CD4-positive, CD25-positive, alpha-beta regulatory T cell (primary cell): ENCODE results near the gene CNTNAP2. TPM values are rescaled to one million over a fixed set of nuclear protein-coding genes. Genes with fewer than 3 reads are reported as not detected.

Source experiments
- ATAC-seq, 2 donors: fragments of 150-1000 bp; cut with Tn5 transposase; one replicate each; pipeline ENCODE4 v1.10.0; 2021; ENCODE audit warnings: low read depth in 2 of 2, moderate number of reproducible peaks in 2 of 2, moderate library complexity in 1 of 2
- DNase-seq, 3 donors: peaks; one replicate each; pipeline versions ENCODE4 v3.0.0 to v3.0.0-alpha.2; 2012 to 2022; ENCODE audit warnings: mixed read lengths in 1 of 3
- H3K27ac ChIP-seq: one replicate; pipeline ENCODE4 v1.7.0; 2013; ENCODE audit warnings: mild to moderate bottlenecking, low read length; ENCODE audit not compliant: insufficient read depth, poor library complexity, severe bottlenecking
- H3K27me3 ChIP-seq: one replicate; pipeline ENCODE4 v1.7.0; 2013; ENCODE audit warnings: low read length; ENCODE audit not compliant: control insufficient read depth, insufficient read depth
- H3K36me3 ChIP-seq: one replicate; pipeline ENCODE4 v1.7.0; 2013; ENCODE audit warnings: mild to moderate bottlenecking, low read length, moderate library complexity; ENCODE audit not compliant: control insufficient read depth, insufficient read depth
- H3K4me1 ChIP-seq: 2 replicates; pipeline ENCODE4 v1.7.0; 2013; ENCODE audit warnings: mild to moderate bottlenecking, low read length; ENCODE audit not compliant: insufficient read depth, control insufficient read depth, poor library complexity, severe bottlenecking
- H3K4me3 ChIP-seq: one replicate; pipeline ENCODE4 v1.7.0; 2013; ENCODE audit warnings: low read depth, mild to moderate bottlenecking, low read length, moderate library complexity
- H3K9me3 ChIP-seq, 2 experiments: 1 replicate in 1 of 2; 2 replicates in 1 of 2; pipeline ENCODE4 v1.7.0; 2013; ENCODE audit warnings: low read length in 2 of 2, mild to moderate bottlenecking in 1 of 2, moderate library complexity in 1 of 2; ENCODE audit not compliant: control insufficient read depth in 2 of 2
- H3K27ac Mint-ChIP-seq, 3 donors: one replicate each; pipeline ENCODE4 v1.8.0; 2020 to 2022; ENCODE audit warnings: mild to moderate bottlenecking in 3 of 3, mixed read lengths in 3 of 3, moderate library complexity in 2 of 3
- H3K27me3 Mint-ChIP-seq: one replicate; pipeline ENCODE4 v1.8.0; 2022; ENCODE audit warnings: mild to moderate bottlenecking, mixed read lengths
- H3K36me3 Mint-ChIP-seq: one replicate; pipeline ENCODE4 v1.8.0; 2020; ENCODE audit warnings: mixed read lengths
- H3K4me1 Mint-ChIP-seq, 4 donors: one replicate each; pipeline ENCODE4 v1.8.0; 2020 to 2022; ENCODE audit warnings: mixed read lengths in 4 of 4, mild to moderate bottlenecking in 1 of 4
- H3K4me3 Mint-ChIP-seq, 4 donors: one replicate each; pipeline ENCODE4 v1.8.0; 2020 to 2022; ENCODE audit warnings: mild to moderate bottlenecking in 4 of 4, mixed read lengths in 4 of 4, moderate library complexity in 3 of 4
- H3K9me3 Mint-ChIP-seq, 7 donors: one replicate each; pipeline ENCODE4 v1.8.0; 2020 to 2022; ENCODE audit warnings: mixed read lengths in 7 of 7, mild to moderate bottlenecking in 3 of 7, moderate library complexity in 2 of 7
- polyA plus RNA-seq, 4 donors: library from polyadenylated mRNA; unstranded; fragments of 300-500 nt; fragmentation: Illumina TruSeq; gene quantifications; one replicate each; pipeline ENCODE4 v1.2.3, GENCODE V29; 2021
- total RNA-seq: library from RNA; stranded (reverse); gene quantifications from one replicate; pipeline ENCODE4 v1.2.3, GENCODE V29; 2022

Gene CNTNAP2
- total and polyA plus RNA-seq, 5 donors from 2014 or later: 0.02 to 0.15 TPM; not detected in 3

- Histone ChIP-seq H3K9me3 (no peaks in the 10 kb centered on the region), H3K36me3 (no peaks in the 10 kb centered on the region), H3K4me3 (no peak overlapping the region), H3K27me3 (no peaks in the 10 kb centered on the region), H3K4me1 (no peaks in the 10 kb centered on the region), H3K27ac (no peak overlapping the region)
- Mint-ChIP-seq H3K27ac (no peak overlapping the region), H3K4me3 (no peak overlapping the region), H3K27me3 (no peaks in the 10 kb centered on the region), H3K4me1 (no peaks in the 10 kb centered on the region), H3K9me3 (peaks cover 0 to 6% (median 3%) of the 10 kb centered on the region in 7 donors), H3K36me3 (no peaks in the 10 kb centered on the region)
- DNase-seq: no peak
- no peak for ATAC-seq
Measured at GRCh38 chr7:147681530-147681929, 1564.9 kb downstream of the CNTNAP2 start.

DNA sequence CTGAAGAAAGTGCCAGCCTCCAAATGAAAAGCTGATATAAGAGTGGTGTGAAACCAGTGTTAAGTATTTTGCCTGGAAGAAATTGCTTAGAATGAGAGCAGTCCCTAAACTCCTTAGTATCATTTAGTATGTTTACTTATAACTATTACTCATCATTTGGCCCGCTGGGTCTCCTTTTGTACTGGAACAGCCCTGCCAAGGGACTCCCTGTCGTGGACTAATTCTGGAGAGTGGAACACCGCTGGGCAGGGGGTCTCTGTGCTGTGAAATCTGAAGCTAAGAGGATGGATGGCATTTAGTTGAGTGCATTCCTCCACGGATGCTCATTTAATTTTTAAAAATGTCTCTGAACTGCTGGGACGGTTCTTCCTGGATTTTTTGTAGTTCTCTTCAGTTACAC, 1584.1 kb downstream of the CNTNAP2 start:
- ATAC-seq (no peak), DNase-seq (no peak)
- Histone ChIP-seq H3K27me3 (no peaks in the 10 kb centered on the region), H3K9me3 (no peaks in the 10 kb centered on the region), H3K4me1 (no peaks in the 10 kb centered on the region), H3K4me3 (no peak overlapping the region), H3K27ac (no peak overlapping the region), H3K36me3 (no peaks in the 10 kb centered on the region)
- Mint-ChIP-seq H3K27ac (no peak overlapping the region), H3K27me3 (no peaks in the 10 kb centered on the region), H3K4me1 (no peaks in the 10 kb centered on the region), H3K9me3 (peaks cover 2 to 16% (median 5%) of the 10 kb centered on the region in 7 donors), H3K36me3 (no peaks in the 10 kb centered on the region), H3K4me3 (no peak overlapping the region)

- no peak overlapping the region for H3K27ac Mint-ChIP-seq
- Histone ChIP-seq H3K4me1 (no peaks in the 10 kb centered on the region), H3K9me3 (peaks cover 0 to 15% of the 10 kb centered on the region in 2 experiments), H3K36me3 (no peaks in the 10 kb centered on the region), H3K27me3 (no peaks in the 10 kb centered on the region), H3K4me3 (no peak overlapping the region), H3K27ac (no peak overlapping the region)
- no peak overlapping the region for H3K4me3 Mint-ChIP-seq
- H3K27me3 Mint-ChIP-seq: no peaks in the 10 kb centered on the region
- H3K36me3 Mint-ChIP-seq: no peaks in the 10 kb centered on the region
- no peaks in the 10 kb centered on the region for H3K4me1 Mint-ChIP-seq
- DNase-seq: no peak
- peaks cover 6 to 23% (median 13%) of the 10 kb centered on the region in 7 donors for H3K9me3 Mint-ChIP-seq
- no peak for ATAC-seq
Measured at GRCh38 chr7:147707926-147708325, 1591.3 kb downstream of the CNTNAP2 start.

GRCh38 chr7:147708871-147709270, 1592.3 kb downstream of the CNTNAP2 start:
- H3K4me1 Mint-ChIP-seq: no peaks in the 10 kb centered on the region
- H3K27ac ChIP-seq: no peak overlapping the region
- H3K36me3 ChIP-seq: no peaks in the 10 kb centered on the region
- H3K27me3 ChIP-seq: no peaks in the 10 kb centered on the region
- no peaks in the 10 kb centered on the region for H3K27me3 Mint-ChIP-seq
- no peaks in the 10 kb centered on the region for H3K4me1 ChIP-seq
- no peak overlapping the region for H3K4me3 ChIP-seq
- no peak for ATAC-seq
- H3K4me3 Mint-ChIP-seq: no peak overlapping the region
- no peak for DNase-seq
- H3K9me3 ChIP-seq: peaks cover 0 to 15% of the 10 kb centered on the region in 2 experiments
- peaks cover 7 to 24% (median 12%) of the 10 kb centered on the region in 7 donors for H3K9me3 Mint-ChIP-seq
- no peaks in the 10 kb centered on the region for H3K36me3 Mint-ChIP-seq
- peak overlapping the region in 1 of 3 donors; percentile 53 for H3K27ac Mint-ChIP-seq

GRCh38 chr7:147711447-147711846, 1594.8 kb downstream of the CNTNAP2 start:
- Mint-ChIP-seq H3K4me3 (no peak overlapping the region), H3K4me1 (no peaks in the 10 kb centered on the region), H3K36me3 (no peaks in the 10 kb centered on the region), H3K27ac (no peak overlapping the region), H3K27me3 (no peaks in the 10 kb centered on the region), H3K9me3 (peaks cover 6 to 22% (median 8%) of the 10 kb centered on the region in 7 donors)
- H3K27me3 ChIP-seq: no peaks in the 10 kb centered on the region
- no peak overlapping the region for H3K4me3 ChIP-seq
- ATAC-seq (no peak), DNase-seq (no peak)
- no peaks in the 10 kb centered on the region for H3K4me1 ChIP-seq
- no peak overlapping the region for H3K27ac ChIP-seq
- H3K9me3 ChIP-seq: peaks cover 0 to 15% of the 10 kb centered on the region in 2 experiments
- no peaks in the 10 kb centered on the region for H3K36me3 ChIP-seq

DNA sequence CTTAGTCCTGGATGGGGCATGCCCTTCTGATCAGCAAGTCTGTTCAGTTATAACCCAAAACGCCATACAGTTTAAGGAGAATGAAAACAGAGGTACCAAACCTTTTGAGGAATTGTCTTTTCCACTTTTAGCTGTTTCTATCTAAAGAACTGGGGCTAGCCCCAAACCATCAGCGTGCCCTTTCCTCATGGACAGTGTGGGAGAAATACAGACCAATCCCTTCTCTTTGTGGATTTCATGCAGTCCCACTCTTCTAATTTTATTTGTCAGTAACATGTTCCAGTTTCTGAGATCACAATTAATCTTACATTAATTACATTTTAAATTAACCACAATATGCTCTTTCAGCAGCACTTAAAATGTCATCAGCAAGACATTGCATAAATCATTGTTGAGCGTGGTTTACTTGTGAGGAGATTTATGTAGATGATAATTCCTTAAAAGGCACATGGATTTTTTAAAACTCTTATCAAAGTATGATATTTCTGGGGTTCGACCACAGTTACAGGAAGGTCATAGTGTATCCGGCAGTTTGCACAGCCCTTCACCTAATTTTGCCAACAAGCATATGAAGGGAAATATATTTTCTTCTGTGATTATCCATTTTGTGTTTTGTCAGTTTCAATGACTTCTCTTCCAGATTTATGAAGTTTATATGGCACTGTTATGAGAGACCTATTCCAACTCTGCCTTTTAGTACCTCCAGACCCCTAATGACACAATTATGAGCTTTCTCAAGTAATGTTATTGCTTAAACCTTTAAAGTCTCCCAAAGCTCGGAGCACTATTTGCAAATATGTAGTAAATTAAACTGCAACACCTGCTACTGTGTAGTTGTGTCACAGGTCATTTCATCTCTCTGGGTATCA, 1605.6 kb downstream of the CNTNAP2 start:
- Histone ChIP-seq H3K27me3 (no peaks in the 10 kb centered on the region), H3K36me3 (no peaks in the 10 kb centered on the region), H3K4me3 (no peak overlapping the region), H3K4me1 (no peaks in the 10 kb centered on the region), H3K9me3 (peaks cover 0 to 2% of the 10 kb centered on the region in 2 experiments), H3K27ac (no peak overlapping the region)
- ATAC-seq (no peak), DNase-seq (no peak)
- no peak overlapping the region for H3K4me3 Mint-ChIP-seq
- H3K9me3 Mint-ChIP-seq: peaks cover 0 to 6% (median 4%) of the 10 kb centered on the region in 7 donors
- H3K4me1 Mint-ChIP-seq: no peaks in the 10 kb centered on the region
- H3K27me3 Mint-ChIP-seq: no peaks in the 10 kb centered on the region
- no peak overlapping the region for H3K27ac Mint-ChIP-seq
- H3K36me3 Mint-ChIP-seq: no peaks in the 10 kb centered on the region

DNA sequence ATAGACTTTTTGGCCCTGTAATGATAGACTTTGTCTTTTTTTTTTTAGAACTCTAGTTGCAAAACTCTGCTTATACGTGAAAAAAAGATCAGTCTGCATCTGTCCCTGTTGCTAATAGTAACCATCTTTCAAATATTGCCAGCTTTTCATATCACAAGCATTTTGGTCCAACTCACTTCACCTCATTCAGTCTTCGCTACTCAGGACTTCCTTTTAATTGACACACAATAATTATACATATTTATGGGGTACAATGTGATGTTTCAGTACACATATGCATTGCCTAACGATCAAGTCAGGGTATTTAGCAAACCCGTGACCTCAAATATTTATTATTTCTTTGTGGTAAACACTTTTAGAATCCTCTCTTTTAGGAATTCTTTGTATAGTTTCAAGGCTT, 1606.9 kb downstream of the CNTNAP2 start:
- Histone ChIP-seq H3K36me3 (no peaks in the 10 kb centered on the region), H3K9me3 (peaks cover 0 to 2% of the 10 kb centered on the region in 2 experiments), H3K4me3 (no peak overlapping the region), H3K4me1 (no peaks in the 10 kb centered on the region), H3K27ac (no peak overlapping the region), H3K27me3 (no peaks in the 10 kb centered on the region)
- DNase-seq: no peak
- H3K9me3 Mint-ChIP-seq: peaks cover 0 to 7% (median 5%) of the 10 kb centered on the region in 7 donors
- no peak overlapping the region for H3K27ac Mint-ChIP-seq
- H3K4me1 Mint-ChIP-seq: no peaks in the 10 kb centered on the region
- no peaks in the 10 kb centered on the region for H3K27me3 Mint-ChIP-seq
- ATAC-seq: no peak
- no peak overlapping the region for H3K4me3 Mint-ChIP-seq
- no peaks in the 10 kb centered on the region for H3K36me3 Mint-ChIP-seq

- H3K27me3 Mint-ChIP-seq: no peaks in the 10 kb centered on the region
Measured at GRCh38 chr7:147731311-147731710, 1614.7 kb downstream of the CNTNAP2 start.

More at GRCh38 chr7:147731311-147731710, 1614.7 kb downstream of the CNTNAP2 start:
- DNase-seq: no peak
- Mint-ChIP-seq H3K4me3 (no peak overlapping the region), H3K36me3 (no peaks in the 10 kb centered on the region), H3K27ac (no peak overlapping the region), H3K9me3 (peaks cover 4 to 16% (median 7%) of the 10 kb centered on the region in 7 donors), H3K4me1 (no peaks in the 10 kb centered on the region)
- Histone ChIP-seq H3K27ac (no peak overlapping the region), H3K4me3 (no peak overlapping the region), H3K9me3 (no peaks in the 10 kb centered on the region), H3K4me1 (no peaks in the 10 kb centered on the region), H3K36me3 (no peaks in the 10 kb centered on the region), H3K27me3 (no peaks in the 10 kb centered on the region)
- no peak for ATAC-seq
